ENCODE results near the gene ATP13A1. TPM values are rescaled to one million over a fixed set of nuclear protein-coding genes. Genes with fewer than 3 reads are reported as not detected.
"Not testable (repeated sequence)": the region's sequence is repeated elsewhere in the genome, so short reads cannot be mapped to it uniquely, and the experiment has no call there.

ATP13A1 gene
- total RNA-seq, 2 experiments from 2014 or later: 58.3 to 122 TPM

- Histone ChIP-seq H3K9me3 (ENCODE audit: low read length) (no peaks in the 10 kb centered on the region), H3K4me3 (ENCODE audit: low read depth, low read length, poor library complexity, severe bottlenecking) (no peak overlapping the region), H3K4me2 (ENCODE audit: low read length) (no peak overlapping the region), H4K20me1 (ENCODE audit: insufficient read depth, low read length) (no peaks in the 10 kb centered on the region), H3K9me2 (ENCODE audit: insufficient read depth, low read length) (no peaks in the 10 kb centered on the region), H3K4me1 (ENCODE audit: insufficient read depth, low read length, poor library complexity, severe bottlenecking) (peaks cover 16% of the 10 kb centered on the region), H3K27ac (ENCODE audit: low read depth, low read length, poor library complexity, severe bottlenecking) (no peak overlapping the region), H3K79me2 (ENCODE audit: insufficient read depth, low read depth, low read length) (no peaks in the 10 kb centered on the region), H3K36me3 (ENCODE audit: insufficient read depth, low read length) (no peaks in the 10 kb centered on the region), H2AFZ (ENCODE audit: low read length) (no peak overlapping the region)
- BruUV-seq (replicated peaks): no TSS peak
- CTCF ChIA-PET (ENCODE audit: unreplicated experiment): no interaction called here
- intact Hi-C loops (cut with micrococcal nuclease; ENCODE audit: unreplicated experiment): no loop called here
- DNase-seq (ENCODE audit: low spot score): no peak
- TF ChIP-seq CTCF (conservative IDR thresholded peaks at IDR 0.05; ENCODE audit: low read length) (no peak), EZH2phosphoT487 (IDR thresholded peaks at IDR 0.05; ENCODE audit: borderline replicate concordance, low read depth, low read length) (no peak)
- POLR2A ChIA-PET: interaction anchor here (0.6 kb wide), 1 partner anchor 327 kb away, joined by 5 read pairs; no protein-coding TSS in a partner anchor
Measured at GRCh38 chr19:19615086-19615485, 48.4 kb downstream of the ATP13A1 start.

DNA sequence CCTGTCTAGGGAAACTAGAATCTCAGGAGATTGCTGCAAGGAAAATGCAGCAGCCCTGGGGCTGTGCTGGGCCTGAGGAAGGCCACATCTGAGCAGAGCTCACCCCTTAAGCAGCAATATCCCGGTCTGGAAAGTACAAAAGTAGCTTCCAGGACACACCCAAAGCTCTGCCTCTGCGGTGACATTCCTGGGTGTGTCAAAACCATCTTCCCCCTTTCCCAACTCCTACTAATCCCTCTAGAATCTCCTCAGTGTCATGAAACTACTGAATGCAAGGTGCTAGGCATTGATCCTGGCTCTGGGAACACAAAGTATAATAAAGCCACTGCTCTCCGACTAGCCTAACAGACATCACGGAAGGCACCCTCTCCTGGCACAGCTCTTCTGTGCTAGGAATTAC is 50.0 kb downstream of the ATP13A1 start:
- H3K9me2 ChIP-seq (ENCODE audit: insufficient read depth, low read length): no peaks in the 10 kb centered on the region
- DNase-seq (ENCODE audit: low spot score): no peak
- H3K79me2 ChIP-seq (ENCODE audit: insufficient read depth, low read depth, low read length): no peaks in the 10 kb centered on the region
- no peaks in the 10 kb centered on the region for H4K20me1 ChIP-seq (ENCODE audit: insufficient read depth, low read length)
- no peak overlapping the region for H3K4me3 ChIP-seq (ENCODE audit: low read depth, low read length, poor library complexity, severe bottlenecking)
- H3K36me3 ChIP-seq (ENCODE audit: insufficient read depth, low read length): no peaks in the 10 kb centered on the region
- H2AFZ ChIP-seq (ENCODE audit: low read length): no peak overlapping the region
- ChIA-PET CTCF (ENCODE audit: unreplicated experiment) (no interaction called here), POLR2A (no interaction called here)
- H3K4me2 ChIP-seq (ENCODE audit: low read length): no peak overlapping the region
- intact Hi-C loops (cut with micrococcal nuclease; ENCODE audit: unreplicated experiment): no loop called here
- H3K9me3 ChIP-seq (ENCODE audit: low read length): no peaks in the 10 kb centered on the region
- no TSS peak for BruUV-seq (replicated peaks)
- no peak for TF ChIP-seq CTCF (conservative IDR thresholded peaks at IDR 0.05; ENCODE audit: low read length)
- no peak for TF ChIP-seq EZH2phosphoT487 (IDR thresholded peaks at IDR 0.05; ENCODE audit: borderline replicate concordance, low read depth, low read length)
- H3K4me1 ChIP-seq (ENCODE audit: insufficient read depth, low read length, poor library complexity, severe bottlenecking): peaks cover 10% of the 10 kb centered on the region
- no peak overlapping the region for H3K27ac ChIP-seq (ENCODE audit: low read depth, low read length, poor library complexity, severe bottlenecking)

DNA sequence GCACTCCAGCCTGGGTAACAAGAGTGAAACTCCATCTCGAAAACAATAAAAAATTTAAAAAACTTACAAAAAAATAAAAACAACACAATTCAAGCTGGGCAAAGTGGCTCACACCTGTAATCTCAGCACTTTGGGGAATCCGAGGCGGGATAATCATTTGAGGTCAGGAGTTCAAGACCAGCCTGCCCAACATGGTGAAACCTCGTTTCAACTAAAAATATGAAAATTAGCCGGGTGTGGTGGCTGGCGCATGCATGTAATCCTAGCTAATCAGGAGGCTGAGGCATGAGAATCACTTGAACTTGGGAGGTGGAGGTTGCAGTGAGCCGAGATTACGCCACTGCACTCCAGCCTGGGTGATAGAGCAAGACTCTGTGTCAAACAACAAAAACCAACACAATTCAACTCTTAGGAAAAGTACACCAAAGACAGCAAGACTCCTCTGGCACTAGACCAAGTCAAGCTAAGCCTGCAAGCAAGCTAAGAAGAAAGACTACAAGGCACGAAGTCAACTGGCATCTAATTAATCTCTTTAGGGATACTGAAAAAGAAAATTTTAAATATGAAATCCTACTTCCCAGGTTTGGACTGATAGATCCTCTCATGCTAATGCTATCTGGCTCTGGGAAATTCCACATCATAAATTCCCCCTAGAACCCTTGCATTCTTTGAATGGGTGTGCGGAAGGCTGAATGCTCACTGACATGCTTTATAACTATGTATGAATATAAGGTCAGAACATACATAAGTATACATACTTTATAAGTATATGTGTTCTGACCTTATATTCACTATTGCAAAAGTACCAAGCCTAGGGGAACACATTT is 52.9 kb downstream of the ATP13A1 start:
- Histone ChIP-seq H3K27ac (ENCODE audit: low read depth, low read length, poor library complexity, severe bottlenecking) (no peak overlapping the region), H2AFZ (ENCODE audit: low read length) (no peak overlapping the region), H3K4me2 (ENCODE audit: low read length) (no peak overlapping the region), H3K9me3 (ENCODE audit: low read length) (no peaks in the 10 kb centered on the region), H3K36me3 (ENCODE audit: insufficient read depth, low read length) (no peaks in the 10 kb centered on the region), H4K20me1 (ENCODE audit: insufficient read depth, low read length) (no peaks in the 10 kb centered on the region), H3K9me2 (ENCODE audit: insufficient read depth, low read length) (no peaks in the 10 kb centered on the region), H3K79me2 (ENCODE audit: insufficient read depth, low read depth, low read length) (no peaks in the 10 kb centered on the region), H3K4me1 (ENCODE audit: insufficient read depth, low read length, poor library complexity, severe bottlenecking) (no peaks in the 10 kb centered on the region), H3K4me3 (ENCODE audit: low read depth, low read length, poor library complexity, severe bottlenecking) (no peak overlapping the region)
- TF ChIP-seq CTCF (conservative IDR thresholded peaks at IDR 0.05; ENCODE audit: low read length) (no peak), EZH2phosphoT487 (IDR thresholded peaks at IDR 0.05; ENCODE audit: borderline replicate concordance, low read depth, low read length) (no peak)
- POLR2A ChIA-PET: interaction anchor here (0.6 kb wide), 1 partner anchor 11 kb away, joined by 7 read pairs; no protein-coding TSS in a partner anchor
- DNase-seq (ENCODE audit: low spot score): no peak
- CTCF ChIA-PET (ENCODE audit: unreplicated experiment): no interaction called here
- BruUV-seq (replicated peaks): no TSS peak
- intact Hi-C loops (cut with micrococcal nuclease; ENCODE audit: unreplicated experiment): no loop called here

DNA sequence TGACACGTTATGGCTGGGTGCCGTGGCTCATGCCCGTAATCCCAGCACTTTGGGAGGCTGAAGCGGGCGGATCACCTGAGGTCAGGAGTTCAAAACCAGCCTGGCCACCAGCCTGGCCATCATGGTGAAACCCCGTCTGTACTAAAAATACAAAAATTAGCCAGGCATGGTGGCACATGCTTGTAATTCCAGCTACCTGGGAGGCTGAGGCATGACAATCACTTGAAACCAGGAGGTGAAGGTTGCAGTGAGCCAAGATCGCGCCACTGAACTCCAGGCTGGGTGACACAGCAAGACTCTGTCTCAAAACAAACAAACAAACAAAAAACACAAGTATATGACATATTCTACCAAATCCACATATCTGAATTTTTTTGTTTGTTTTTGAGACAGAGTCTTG is 56.8 kb downstream of the ATP13A1 start:
- DNase-seq (ENCODE audit: low spot score); BruUV-seq (replicated peaks); H3K9me2 ChIP-seq (ENCODE audit: insufficient read depth, low read length); H4K20me1 ChIP-seq (ENCODE audit: insufficient read depth, low read length); POLR2A ChIA-PET; CTCF ChIA-PET (ENCODE audit: unreplicated experiment); H3K36me3 ChIP-seq (ENCODE audit: insufficient read depth, low read length); H3K79me2 ChIP-seq (ENCODE audit: insufficient read depth, low read depth, low read length); H3K4me2 ChIP-seq (ENCODE audit: low read length); H3K9me3 ChIP-seq (ENCODE audit: low read length); intact Hi-C loops (cut with micrococcal nuclease; ENCODE audit: unreplicated experiment); H2AFZ ChIP-seq (ENCODE audit: low read length); H3K4me1 ChIP-seq (ENCODE audit: insufficient read depth, low read length, poor library complexity, severe bottlenecking); H3K4me3 ChIP-seq (ENCODE audit: low read depth, low read length, poor library complexity, severe bottlenecking); H3K27ac ChIP-seq (ENCODE audit: low read depth, low read length, poor library complexity, severe bottlenecking): not testable (repeated sequence)
